Right ventricle myocardium superior (tissue), 1 donor: ENCODE results near the gene PGAM2. TPM values are rescaled to one million over a fixed set of nuclear protein-coding genes. Genes with fewer than 3 reads are reported as not detected.

Source experiments
- ATAC-seq: fragments of 200-7000 bp; cut with Tn5 transposase; one replicate; pipeline ENCODE4 v1.9.1; 2020; ENCODE audit warnings: mild to moderate bottlenecking; ENCODE audit not compliant: poor library complexity
- DNase-seq: peaks from one replicate; pipeline ENCODE4 v3.0.0-alpha.2; 2020
- intact Hi-C: fragments of 100-400 bp; cut with DNase I; formaldehyde crosslinking; loops from one replicate; pipeline ENCODE4 v1.11.2; 2022
- total RNA-seq: library from RNA; stranded (reverse); fragmentation: NEBNext Ultra II Directional; extraction: Animal tissue kit (Norgen Biotek cat#: 25700); gene quantifications from one replicate; pipeline ENCODE4 v1.2.1, GENCODE V29; 2021
- donor health status: DM: no; HTN: yes; CAD: no; lungs with severe emphysema.

PGAM2 gene
- total RNA-seq, 1 donor from 2014 or later = 1,131 TPM

DNA sequence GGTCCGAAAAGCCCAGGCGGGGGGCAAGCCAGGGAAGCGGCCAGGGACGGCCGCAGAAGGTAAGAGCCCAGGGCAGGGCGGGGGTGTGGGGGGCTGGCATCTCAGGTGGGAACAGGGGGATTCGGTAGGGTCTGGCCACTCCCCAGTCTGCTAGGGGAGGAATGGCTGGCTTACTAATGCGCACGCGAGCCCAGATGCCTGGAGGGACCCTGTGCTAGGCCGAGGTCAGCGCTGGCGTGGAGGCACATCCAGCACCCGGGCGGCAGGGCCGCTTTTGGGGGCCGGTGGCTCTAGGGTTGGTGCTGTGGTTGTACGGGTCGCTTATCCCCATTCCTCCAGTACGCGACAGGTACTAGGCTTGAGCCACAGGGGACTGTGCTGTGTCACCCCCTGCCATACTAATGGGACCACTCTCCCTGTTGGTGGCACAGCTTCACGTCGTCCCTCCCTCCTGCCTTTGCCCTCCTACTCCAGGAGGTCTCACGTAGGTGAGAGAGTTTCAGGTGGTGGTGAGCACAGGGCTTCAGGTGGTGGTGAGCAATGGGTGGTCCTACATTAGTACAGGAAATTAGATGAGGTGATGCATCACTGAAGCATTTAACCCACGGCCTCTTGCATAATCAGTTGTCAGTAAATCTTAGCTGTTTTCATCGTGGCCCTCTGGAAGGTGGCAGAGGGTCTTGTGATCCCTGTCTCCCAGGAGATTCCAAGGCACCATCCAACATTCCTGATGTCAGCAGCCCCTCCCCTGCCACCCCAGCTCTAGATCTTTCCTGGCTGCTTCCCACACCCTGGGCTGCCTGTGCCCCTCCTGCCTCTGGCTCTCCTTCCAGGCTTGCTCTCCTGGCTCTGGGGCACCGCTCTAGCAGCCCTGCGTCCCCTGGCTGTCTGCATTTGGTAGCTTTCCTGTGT lies 39.7 kb upstream of the PGAM2 start:
- intact Hi-C loops = no loop called here
- DNase-seq = no peak
- ATAC-seq = peak; percentile 36

DNA sequence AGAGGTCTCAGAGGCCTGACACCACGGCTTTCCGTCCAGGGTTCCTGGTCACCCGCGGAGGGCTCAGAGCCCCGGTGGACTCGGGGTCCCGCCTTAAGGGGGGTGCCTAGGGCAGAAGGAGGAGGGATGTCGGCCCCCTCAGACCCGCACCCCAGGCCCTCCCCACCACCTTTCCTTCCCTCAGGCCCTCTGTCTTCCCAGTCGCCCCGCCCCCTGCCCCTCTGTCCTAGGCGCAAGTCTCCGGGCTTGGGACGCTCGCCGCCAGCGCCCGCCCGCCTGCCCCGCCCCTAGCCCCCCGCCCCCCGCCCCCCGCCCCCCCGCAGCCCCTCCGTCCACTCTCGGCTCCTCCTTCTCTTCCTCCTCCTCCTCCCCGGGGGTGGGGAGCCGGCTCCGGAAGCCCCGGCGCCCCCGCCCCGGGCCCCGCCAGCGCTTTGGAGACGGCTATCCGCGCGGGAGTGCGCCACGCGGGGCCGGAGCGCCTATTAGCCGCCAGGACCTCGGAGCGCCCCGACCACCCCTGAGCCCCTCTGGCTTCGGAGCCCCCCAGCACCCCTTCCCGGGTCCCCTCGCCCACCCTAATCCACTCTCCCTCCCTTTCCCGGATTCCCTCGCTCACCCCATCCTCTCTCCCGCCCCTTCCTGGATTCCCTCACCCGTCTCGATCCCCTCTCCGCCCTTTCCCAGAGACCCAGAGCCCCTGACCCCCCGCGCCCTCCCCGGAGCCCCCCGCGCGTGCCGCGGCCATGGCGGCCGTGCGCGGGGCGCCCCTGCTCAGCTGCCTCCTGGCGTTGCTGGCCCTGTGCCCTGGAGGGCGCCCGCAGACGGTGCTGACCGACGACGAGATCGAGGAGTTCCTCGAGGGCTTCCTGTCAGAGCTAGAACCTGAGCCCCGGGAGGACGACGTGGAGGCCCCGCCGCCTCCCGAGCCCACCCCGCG lies 38.8 kb upstream of the PGAM2 start, which contains the start of gene AEBP1:
Gene AEBP1, plus strand, starts transcription at position 423 of the 937 bp plus-strand sequence. Its CDS starts 321 bp downstream, at position 744.
- DNase-seq = no peak
- ATAC-seq = peak; percentile 36
- intact Hi-C loops = no loop called here

DNA sequence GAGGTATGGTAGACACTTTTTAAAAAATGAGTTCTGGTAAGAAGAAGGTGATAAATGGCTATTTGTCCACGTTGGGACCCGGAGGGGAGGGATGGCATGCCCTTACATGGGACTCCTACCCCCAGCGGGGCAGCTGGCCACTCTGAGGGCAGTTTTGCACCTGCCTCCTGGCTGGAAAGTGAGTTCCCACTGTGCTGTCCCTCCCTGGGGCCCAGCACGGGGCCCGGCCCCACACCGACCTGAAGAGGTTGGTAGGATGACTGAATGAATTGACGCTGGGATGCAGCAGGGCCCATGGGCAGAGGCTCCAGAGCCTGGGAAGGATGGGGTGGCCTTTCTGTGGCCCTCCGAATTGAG lies 38.2 kb upstream of the PGAM2 start:
- DNase-seq = no peak
- intact Hi-C loops = no loop called here
- no peak for ATAC-seq

DNA sequence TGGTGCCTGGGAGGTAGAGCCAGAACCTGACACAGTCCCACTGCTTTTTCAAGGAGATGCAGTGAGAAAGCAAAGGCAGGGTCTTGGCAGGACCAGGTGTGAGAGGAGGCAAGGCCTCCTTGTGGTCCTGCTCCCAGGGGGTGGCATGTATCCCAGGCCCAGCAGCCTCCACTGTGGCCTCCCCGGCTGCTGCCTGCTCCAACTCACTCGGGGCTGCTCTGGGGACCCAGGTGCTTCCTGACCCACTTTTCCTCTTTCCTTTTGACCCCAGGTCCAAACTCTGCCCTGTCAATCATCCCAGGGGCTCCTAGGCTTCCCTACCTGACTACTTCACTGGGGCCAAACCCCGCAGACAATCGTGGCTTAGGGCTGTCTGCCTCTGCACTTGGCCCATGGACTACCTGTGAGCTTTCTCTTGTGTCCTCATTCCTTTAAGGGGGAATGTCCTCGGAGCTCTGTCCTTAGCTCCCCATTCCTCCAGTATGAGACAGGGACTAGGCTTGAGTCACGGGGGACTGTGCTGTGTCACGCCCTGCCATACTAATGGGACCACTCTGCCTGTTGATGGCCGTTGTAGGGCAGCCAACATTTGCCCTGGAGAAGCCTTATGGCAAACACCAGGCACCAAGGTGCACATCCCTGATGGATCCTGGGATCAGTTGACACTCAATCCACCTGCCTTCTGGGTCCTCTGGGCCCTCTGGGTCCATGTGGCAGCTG lies 37.6 kb upstream of the PGAM2 start:
- ATAC-seq = no peak
- intact Hi-C loops = no loop called here
- no peak for DNase-seq

DNA sequence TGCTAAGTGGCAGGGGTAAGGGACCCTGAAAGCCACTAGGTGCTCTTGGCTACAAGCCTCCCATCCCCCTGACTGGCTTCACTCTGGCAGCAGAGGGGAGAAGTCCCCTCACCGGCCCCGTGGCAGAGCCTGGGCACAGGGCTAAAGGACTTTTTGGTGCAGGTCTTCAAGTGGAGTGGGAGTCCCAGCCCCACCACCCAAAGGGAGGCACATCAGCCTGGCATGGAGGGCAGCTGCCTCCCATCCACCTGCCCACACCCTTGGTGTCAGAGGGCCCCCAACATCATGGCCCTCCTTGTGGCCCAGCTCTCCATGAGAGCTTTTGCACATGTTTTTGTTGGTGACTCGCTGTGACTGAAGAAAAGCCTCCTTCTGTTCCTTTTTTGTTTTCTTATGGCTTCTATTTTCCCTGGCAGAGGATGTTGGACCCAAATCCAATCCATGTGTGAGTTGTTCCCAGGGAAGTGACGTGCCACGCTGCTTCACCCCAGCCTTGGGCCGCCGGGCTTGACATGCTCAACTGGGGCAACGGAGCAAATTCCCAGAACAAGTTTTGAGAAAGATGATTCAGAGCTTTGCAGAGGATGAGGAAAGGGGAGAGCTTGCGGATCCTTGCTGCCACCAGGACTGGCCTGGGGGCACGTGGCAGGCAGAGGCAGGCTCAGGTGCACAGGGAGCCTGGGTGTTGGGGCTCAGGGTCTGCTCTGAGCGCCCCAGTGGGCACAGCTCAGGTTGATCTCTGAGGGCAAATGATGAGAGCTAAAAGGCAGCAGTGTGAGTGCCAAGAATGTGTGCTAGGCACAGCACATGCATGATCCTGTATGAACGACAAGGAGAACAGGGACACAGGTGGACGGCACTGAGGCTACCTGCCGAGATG lies 36.8 kb upstream of the PGAM2 start:
- ATAC-seq (no peak), DNase-seq (no peak)
- intact Hi-C loops = no loop called here

GRCh38 chr7:44101303-44101965 lies 36.1 kb upstream of the PGAM2 start:
- intact Hi-C loops = no loop called here
- ATAC-seq = no peak

GRCh38 chr7:44100458-44101302 lies 35.3 kb upstream of the PGAM2 start:
- no peak for ATAC-seq
- DNase-seq = no peak
- intact Hi-C loops = no loop called here

More at GRCh38 chr7:44101303-44101965, 36.1 kb upstream of the PGAM2 start:
- DNase-seq = no peak

DNA sequence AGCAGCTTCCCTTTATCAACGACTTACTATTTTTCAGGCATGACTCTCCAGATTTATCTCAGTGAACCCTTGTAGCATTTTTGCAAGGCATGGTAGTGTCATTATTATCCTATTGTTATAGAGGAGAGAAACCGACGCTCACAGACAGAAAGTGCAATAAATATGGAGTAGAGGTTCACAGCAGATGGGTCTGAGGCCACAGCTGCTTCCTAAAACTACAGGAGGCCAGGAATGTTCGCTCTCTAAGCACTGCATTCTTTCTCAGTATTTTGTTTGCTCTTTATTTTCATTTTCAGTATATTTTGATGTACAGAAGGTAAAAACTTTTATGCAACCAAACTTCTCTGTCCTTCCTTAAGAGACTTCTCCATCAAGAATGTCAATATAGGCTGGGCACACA lies 34.3 kb upstream of the PGAM2 start:
- DNase-seq (no peak), ATAC-seq (no peak)
- intact Hi-C loops = no loop called here

- ATAC-seq (no peak), DNase-seq (no peak)
- intact Hi-C loops = no loop called here
These were observed 33.0 kb upstream of the PGAM2 start for GRCh38 chr7:44098092-44099068.

DNA sequence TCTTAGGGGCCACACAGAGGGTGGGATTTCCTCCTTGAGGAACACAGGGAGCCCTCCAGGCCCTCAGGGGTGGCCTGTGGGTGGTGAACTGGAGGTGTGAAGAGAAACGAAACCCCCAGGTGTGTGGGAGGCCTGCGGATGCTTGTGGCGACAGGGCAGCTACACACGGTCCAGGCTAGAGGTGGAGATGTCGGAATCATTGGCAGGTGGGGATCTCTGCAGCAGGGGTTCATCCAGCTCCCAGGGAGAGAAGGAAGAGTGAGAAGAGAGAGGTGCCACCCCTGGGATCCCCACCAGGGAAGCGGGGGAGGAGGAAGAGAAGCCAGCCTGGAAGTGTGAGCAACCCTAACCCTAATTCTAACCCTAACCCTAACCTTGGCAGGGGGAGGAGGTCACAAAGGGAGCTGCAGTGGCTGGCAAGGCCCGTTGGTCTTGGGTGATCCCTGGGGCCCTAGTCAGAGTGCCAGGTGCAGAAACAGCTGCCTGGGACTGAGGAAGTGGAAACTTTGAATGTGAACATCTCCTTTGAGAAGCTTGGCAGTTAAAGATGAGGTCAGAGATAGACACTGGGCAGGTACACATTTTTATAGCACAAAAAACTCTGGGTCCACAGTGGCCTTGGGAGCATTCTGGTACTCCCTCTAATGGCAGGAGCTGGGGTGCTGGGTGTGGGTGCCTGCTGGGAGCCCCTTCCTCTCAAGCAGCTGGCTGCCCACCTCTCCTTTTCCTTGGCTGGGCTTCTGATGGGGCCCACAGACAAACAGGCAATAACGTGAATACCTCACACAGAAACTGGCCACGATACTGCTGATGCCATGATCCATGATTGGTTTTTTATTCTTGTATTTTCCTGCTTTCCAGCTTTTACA lies 31.9 kb upstream of the PGAM2 start:
- intact Hi-C loops = no loop called here
- DNase-seq = no peak
- ATAC-seq = no peak

GRCh38 chr7:44096326-44096881 lies 31.0 kb upstream of the PGAM2 start:
- no peak for ATAC-seq
- DNase-seq = no peak
- intact Hi-C loops = no loop called here

DNA sequence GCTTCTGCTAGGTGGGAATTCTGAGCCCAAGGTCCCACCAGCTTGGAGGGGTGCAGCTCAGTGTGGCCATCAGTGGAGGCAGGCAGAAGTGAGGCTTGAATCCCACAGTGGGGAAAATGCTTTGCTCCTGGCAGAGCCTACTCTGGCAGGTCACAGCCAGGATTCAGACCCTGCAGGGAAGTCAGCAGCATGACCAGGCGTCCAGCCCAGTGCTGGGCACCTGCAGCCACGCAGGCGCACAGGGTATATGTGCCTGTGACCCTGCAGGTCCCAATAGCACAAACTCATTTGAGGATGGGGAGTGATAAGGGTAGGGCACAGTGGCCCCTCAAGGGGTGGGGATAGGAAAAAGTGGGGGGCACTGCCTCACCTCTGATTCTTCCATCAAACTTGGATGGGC lies 30.4 kb upstream of the PGAM2 start:
- ATAC-seq (no peak), DNase-seq (no peak)
- intact Hi-C loops = no loop called here

DNA sequence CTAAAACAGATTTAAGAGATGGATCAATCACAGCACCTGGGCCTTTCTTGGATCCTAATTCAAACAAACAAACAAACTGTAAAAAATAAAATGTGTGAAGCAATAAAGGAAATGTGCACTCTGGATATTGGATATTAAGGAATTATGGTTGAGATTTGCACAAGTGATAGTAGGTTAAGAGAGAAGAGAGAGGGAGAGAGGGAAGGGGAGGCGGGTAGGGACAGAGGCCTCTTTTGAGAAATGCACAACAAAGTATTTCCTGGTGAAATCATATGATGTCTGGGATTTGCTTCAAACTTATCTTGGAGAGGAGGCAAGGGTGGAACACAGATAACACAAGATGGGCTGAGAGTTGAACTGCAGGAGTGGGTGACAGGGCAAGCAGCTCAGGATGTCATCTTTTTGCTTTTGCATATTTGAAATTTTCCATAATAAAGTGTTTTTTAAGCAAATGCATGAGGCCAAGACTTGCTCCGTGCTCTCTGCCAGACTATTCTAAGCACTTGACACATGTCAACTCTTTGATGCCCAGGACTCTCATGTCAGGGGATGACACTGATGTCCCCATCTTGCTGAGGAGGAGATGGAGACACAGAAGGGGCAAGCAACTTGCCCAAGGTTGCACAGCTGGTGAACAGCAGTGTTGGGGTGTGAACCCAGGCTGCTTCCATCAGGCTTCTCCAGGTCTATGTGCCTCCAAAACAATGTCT lies 29.7 kb upstream of the PGAM2 start:
- no peak for DNase-seq
- ATAC-seq = no peak
- intact Hi-C loops = no loop called here

DNA sequence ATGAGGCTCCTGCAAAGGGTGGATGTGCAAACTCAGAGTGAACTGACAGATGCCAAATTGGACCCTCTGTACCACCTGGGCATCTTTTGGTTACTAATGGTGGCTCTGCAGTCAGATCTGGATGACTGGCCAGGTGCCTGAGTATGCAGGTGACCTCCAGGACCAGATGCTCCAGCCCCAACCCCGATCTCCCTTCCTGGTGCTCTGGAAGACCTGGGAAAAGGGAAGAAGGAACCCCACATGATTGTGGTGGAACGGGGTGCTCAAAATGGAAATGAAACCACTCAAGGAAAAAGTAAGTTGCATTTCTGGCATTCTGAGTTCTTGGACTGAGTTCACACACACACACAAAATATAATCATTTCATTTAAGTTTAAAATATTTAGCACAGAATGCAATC lies 29.0 kb upstream of the PGAM2 start:
- DNase-seq (no peak), ATAC-seq (no peak)
- intact Hi-C loops = no loop called here
